ENCODE measurements around the gene FGF3.

The FGF3 gene

DNA sequence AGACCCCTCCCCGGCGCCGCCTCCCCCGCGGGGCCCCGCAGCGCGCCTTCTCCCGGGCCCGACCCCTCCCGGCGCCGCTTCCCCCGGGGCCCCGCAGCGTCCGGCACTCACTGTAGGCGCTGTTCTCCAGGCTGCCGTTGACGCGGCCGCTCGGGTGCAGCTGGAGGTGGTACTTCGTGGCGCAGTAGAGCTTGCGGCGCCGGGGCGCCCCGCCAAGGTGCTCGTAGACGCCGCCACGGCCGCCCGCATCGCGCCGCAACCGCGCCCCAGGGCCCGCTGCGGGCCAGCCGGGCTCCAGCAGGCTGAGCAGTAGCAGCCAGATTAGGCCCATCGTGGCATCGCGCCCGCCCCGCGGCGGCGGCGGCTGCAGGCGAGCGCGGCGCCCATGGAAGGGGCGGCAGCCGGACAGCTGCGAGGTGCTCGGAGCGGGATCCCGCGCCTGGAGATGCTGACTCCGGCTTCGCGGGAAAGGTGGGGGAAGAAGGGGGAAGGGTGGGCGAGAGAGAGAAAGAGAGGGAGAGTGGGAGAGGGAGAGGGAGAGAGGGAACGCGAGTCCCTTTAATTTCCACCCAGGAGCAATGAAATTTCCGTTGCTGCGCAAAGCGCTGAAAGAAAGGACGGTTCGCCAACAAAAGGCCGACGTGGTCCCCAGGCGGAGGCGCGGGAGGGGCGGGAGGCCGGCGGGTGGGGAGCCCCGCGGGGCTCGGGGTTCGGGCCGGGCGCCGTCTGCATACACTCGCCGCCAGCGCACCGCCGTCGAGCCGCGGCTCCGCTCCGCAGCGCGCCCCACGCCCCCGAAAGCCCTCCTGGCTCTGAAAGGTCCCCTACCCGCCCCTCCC is at the start of gene FGF3:
FGF3 (minus strand) TSS at position 814 of the 839 bp plus-strand sequence; CDS start at position 331, 483 bp downstream.
- DNase-seq (ENCODE audit: low read depth in 2 of 2, low spot score in 1 of 2) = no peak

DNA sequence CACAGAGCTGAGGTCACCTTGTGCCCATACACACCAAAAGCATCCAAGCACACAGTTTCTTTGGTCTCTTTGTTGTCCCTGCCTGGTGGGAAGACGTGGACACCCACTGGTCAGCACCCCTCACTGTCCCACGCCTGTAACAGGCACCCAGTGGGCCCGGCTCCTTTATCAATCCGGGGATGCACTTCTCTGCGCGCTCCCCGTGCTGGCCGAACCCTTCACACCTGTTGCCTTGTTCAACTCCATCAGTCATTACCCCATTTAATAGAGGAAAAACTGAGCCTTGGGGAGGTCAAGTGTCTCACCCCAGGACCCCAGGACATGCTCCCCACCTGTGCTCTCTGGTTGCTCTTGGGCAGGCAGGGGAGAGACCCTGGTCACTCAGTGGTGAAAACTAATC is 49.7 kb upstream of the FGF3 start:
- no peak for DNase-seq (ENCODE audit: low read depth in 2 of 2, low spot score in 1 of 2)

DNA sequence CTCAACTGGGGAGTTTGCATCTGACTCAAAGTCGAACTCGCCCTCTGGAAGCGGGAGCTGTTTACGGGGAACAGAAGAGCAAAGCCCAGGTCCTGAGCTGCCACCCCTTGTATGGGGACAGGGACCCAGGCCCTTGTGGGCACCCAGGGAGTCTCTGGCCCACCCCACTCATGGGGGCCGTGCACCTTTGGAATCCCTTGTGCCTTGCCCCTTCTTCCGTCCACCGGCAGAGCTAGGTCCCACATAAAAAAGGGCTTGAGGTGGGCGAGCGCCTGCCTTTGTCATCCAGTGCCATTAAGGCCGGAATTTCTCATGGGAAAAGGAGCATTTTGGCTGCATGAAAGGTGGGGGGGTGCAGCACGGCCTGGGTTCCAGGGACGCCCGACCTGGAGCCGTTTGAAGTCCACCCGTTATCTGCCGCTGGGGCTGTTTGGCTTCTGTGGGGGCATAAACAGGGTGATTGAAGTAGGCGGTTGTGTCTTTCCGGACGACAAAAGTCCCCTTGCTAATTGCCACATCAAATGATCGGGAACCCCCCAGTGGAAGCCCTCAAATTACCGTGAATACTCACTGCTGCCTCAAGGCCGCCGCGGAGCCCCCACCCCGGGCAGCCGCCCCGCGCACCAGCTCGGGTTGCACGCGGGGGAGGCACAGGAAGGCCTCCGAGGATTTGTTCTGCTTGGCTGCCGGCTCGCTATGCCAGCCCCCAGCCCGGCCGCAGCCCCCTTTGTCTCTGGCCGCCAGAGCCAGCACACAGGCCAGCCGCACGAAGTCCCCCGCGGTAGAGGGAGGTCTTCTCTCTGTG is 49.0 kb upstream of the FGF3 start:
- no peak for DNase-seq (ENCODE audit: low read depth in 2 of 2, low spot score in 1 of 2)

DNA sequence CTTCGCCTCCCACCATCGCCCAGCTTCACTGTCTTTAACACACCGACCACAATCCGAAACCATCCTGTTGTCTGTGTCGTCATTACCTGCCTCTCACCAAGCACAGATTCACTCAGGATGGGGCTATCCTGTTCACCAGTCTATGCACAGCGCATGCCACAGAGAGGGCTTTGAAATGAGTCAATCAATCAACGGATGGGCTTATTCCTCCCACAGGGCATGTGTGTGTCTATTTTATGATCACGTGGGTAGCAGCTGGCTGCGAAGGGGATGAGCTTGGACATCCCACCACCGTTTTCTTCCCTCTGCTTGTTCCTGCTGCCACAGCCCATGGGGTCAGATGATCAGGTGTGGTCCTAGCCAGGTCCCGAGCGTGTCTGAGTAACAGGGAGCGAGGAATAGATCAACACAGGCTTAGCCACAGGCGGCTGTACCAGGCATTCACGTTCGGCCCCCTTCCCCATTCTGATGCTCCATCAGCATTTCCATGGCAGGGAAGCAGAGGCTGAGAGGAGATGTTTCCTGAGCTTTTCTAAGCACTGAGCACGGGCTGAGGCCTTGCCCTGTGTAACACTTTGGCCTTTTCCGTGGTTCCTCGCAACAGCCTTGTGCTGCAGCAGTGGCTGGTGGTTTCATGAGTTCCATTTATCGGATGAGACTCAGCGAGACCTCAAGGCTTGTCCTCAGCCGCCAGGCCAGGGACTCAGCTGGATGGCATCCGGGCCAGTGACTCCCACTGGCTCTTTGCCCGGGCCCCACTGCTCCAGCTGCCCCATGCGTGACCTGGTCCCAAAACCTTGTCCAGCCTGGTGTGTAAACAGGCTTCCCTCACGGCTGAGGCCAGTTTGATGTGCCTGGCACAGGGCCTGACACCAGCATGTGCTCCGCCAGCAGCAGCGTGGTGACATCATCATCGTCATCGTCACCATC is 48.1 kb upstream of the FGF3 start:
- no peak for DNase-seq (ENCODE audit: low read depth in 2 of 2, low spot score in 1 of 2)

DNA sequence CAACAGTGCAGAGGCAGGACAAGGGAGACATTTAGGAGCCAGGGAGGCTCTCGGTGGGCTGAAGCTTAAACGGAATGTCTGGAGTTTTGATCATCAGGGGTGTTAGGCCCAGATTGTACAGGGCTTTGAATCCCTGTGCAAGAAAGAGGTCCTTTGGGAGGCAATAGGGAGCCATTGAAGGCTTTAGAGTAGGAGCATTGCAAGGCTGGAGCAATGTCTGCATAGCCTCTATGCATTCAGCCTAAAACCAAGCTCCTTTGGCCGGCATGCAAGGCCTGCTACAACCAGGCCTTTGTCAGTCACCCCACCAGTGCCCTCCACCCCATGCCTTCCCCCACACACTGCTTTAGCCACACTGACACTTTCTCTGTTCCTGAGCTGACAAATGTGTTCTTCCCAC is 47.4 kb upstream of the FGF3 start:
- no peak for DNase-seq (ENCODE audit: low read depth in 2 of 2, low spot score in 1 of 2)

DNA sequence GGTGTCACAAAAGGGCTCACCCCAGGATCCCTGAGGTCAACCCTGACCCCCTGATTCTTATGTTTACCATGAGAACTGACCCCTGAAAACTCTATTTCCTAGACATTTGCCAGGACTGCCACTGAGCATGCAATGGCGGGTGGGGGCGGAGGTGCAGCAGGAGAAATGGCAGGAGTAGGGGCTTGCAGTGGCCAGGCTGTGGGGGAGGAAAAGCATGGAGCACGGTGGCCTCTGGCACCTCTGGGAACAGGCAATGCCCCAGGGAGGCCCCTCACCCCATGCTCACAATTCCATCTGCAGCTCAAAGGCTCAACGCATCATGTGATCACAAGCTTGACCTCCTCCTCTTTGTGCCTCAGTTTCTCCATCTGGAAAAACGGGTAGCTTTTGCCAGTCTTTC is 46.5 kb upstream of the FGF3 start:
- DNase-seq (ENCODE audit: low read depth in 2 of 2, low spot score in 1 of 2) = no peak

DNA sequence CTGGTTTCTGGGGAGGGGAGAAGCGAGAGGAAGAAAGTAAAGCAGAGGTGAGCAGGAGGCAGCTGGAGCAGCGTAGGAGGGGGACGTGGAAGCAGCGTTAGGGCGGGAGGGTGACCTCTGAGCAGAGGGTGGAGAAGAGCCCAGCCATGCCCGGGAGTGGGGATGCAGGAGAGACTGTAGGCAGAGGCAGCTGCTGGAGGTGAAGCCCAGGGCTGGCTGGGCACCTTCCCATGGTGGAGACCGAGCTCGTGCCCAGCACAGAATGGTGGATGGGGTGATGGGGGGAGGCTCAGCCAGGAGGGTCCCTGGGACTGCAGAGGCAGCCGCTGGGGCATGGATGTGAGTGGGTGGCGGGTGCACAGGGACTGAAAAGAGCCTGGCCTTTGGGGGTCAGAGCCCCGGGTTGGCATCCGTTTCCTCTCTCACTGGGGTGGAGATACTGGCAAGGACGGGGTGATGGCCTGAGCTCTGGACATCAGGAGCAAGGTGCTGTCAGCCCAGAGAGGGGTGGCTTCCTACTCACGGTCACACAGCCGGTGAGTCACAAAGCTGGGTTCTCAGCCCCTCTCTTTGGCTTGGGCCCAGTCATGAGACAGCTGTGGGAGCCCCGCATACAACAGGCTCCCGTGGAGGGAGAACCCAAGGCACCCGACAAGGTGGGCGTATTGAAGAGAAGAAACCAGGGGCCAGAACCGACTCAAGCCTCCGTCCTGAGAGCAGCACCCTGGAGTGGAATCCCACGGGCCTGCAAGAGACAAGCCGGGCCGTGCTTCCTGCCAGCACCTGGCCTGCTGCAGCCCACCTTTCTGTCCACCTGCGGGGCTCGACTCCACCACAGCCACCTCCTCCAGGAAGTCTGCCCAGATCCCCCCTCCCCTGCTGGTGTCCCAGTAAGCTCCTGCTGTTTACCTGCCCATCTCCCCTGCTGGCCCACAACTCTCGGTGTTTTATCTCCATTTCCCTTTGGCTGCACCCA is 45.8 kb upstream of the FGF3 start:
- no peak for DNase-seq (ENCODE audit: low read depth in 2 of 2, low spot score in 1 of 2)

DNA sequence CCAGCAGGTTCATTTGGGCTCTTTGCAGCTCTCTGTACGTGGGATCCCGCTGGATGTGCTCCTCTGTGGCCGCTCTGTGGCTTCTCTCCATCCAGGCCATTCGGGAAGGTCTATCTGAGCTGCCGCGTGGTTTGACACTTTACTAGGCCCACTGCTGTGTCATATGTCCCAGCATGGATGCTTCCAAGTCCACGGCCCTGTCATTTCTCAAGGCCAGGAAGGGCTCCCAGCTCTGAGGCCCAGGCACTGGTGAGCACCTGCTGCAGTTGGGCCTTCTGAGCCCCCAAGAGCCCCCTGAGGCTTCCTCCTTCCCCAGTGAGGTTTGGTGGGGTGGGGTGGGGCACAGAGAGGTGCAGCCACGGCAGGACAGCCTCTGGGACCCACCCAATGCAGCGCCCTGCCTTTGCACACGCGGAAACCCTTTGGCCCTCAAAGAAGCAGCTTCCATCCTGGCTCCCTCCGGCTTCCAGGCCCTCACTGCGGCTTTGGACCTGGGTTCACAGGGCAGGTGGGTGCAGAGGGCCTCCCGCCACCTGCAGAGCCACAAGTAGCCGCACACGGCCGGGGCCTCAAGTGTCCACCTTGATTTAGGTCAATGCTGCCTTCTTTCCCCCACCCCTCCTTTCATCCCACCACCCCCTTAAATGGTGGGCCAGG is 44.5 kb upstream of the FGF3 start:
- no peak for DNase-seq (ENCODE audit: low read depth in 2 of 2, low spot score in 1 of 2)

DNA sequence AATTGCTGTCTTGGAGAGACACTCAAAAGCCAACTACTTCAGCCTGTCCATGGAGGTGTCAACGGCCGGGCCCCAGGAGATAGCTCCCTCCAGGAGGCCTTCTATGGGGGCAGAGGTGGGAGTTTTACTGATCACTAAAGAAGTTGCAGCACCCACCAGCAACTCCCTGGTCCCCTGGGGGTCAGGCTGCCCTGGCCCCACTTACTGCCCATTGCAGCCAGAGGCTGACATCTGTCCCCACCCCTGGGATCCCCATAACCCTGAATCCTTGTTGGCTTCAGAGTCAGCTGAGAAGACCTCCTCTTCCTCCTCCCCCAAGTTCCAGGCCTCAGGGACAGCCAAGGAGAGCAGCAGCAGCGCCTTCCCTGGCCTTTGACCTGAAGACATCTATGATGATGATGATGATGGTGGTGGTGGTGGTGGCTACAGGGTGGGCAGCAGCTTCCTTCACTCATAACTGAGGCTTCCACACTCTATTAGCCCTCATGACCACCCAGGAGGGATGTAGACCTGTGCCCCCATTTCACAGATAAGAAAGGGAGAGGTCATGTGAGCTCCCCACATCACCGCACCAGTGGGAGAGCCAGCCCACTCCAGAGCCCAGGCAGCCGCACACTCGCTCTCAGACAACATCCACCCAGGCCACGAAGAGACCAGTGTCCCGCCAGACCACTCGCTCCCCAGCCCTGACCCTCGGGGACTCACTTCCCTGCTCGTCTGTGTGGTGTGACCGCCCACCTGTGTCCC is 43.8 kb upstream of the FGF3 start:
- DNase-seq (ENCODE audit: low read depth in 2 of 2, low spot score in 1 of 2) = no peak

DNA sequence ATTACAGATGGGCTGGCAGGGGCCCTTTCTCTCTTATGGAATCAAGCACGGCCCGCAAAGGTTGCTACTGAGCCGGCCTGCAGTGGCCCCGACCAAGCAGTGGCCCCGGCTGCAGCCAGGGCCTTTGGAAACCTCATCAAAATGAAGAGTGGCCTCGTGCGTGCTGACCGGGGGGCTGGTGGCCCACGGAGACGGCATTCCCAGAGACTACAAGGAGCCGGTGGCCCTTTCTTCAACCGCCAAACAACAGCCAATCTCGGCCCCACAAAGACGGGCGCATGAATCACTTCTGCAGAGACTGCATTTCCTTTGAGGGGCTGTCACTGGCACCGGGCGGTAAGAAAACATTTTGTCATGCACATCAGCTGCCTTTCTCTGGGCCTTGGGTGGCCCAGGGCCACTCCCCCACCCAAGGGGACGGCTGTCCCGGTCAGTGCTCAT is 43.1 kb upstream of the FGF3 start:
- no peak for DNase-seq (ENCODE audit: low read depth in 2 of 2, low spot score in 1 of 2)

DNA sequence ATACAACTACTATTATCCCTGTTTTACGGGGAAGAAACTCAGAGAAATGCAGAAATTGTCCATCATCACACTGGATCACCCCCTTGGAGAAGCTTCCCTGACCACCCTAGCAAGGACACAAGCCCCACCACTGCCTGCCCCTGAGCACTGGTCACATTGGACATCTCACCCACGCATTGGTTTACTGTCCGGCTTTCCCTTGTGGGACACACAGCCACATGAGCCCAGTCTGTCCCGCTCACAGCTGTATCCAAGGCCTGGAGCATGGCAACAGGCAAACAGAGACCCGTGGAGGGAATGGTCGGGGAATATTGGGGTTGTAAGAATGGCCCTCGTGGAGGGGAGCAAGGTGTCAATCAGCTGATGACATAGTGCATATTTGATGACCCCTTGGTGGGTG is 42.7 kb upstream of the FGF3 start:
- DNase-seq (ENCODE audit: low read depth in 2 of 2, low spot score in 1 of 2) = no peak

DNA sequence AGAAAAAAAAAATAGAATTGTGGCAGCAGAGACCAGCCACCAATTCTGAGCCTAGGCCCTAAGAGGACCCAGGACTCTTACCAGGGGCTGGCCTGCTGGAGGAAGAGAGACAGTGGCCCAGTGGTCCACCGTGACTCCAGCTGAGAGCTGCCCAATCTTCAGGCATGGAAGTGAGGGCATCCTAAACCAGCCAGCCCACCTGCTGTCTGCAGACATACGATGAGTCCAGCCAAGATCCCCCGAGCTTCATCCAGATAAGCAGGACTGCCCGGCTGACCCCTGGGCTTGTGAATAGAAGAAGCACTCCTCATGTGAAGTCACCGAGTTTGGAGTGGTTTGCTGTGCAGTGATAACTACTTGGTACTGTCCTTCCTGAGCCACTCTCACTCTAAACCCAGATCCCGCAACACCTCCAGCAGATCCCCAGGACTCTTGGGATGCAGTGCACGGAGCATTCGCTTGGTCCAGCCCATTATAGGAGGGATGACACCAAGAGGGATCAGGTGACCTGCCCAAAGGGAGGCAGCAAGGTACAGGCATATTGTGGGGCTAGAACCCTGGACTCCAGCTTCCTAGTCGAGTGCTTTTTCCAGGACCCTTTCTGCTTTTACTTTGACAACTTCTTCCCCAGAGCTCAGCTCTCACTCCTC is 41.7 kb upstream of the FGF3 start:
- no peak for DNase-seq (ENCODE audit: low read depth in 2 of 2, low spot score in 1 of 2)

DNA sequence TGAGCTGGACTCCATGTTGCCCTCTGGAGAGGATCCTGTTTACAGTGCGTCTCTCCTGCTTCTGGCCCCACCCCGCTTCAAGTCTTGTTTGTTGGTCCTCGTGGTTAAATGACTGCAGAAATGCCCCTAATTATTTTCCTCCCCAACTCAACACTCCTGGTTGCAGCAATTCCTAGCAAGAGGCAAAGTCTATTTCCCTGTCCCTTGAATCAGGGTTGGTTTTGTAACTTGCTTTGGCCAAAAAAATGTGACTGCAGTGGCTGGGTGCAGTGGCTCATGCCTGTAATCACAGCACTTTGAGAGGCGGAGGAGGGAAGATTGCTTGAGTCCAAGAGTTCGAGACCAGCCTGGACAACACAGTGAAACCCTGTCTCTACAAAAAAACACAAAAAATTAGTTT is 41.0 kb upstream of the FGF3 start:
- DNase-seq (ENCODE audit: low read depth in 2 of 2, low spot score in 1 of 2) = no peak

DNA sequence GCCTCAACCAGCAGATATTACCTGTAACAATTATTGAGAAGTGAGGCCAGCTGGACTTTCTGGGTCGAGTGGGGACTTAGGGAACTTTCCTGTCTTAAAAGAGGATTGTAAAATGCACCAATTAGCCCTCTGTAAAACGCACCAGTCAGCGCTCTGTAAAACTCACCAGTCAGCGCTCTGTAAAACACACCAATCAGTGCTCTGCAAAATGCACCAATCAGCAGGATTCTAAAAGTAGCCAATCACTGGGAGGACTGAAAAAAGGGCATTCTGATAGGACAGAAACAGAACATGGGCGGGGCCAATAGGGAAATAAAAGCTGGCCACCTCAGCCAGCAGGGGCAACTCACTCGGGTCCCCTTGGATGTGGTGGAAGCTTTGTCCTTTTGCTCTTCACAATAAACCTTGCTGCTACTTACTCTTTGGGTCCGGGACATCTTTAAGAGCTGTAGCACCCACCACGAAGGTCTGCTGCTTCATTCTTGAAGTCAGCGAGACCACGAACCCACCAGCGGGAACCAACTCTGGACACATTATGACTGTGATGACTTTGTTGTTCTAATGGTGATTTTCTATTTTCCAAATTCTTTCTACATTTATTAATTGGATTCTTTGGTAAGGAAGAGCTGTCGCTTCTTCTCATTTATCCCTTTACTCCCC is 40.2 kb upstream of the FGF3 start:
- DNase-seq (ENCODE audit: low read depth in 2 of 2, low spot score in 1 of 2) = no peak

DNA sequence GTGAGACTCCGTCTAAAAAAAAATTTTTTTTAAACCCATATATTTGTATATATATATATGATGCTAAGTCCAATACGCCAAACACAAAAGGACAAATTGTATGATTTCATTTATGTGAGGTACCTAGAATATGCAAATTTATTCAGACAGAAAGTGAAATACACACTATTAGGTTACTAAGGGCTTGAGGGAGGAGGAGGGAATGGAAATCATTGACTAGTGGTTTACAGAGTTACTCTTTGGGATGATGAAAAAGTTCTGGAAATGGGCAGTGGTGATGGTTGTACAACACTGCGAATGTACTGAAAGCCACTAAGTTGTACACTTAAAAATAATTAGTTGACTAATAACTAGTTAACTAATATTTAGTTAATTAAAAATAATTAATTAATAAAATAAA is 36.2 kb upstream of the FGF3 start:
- DNase-seq (ENCODE audit: low read depth in 2 of 2, low spot score in 1 of 2) = no peak

DNA sequence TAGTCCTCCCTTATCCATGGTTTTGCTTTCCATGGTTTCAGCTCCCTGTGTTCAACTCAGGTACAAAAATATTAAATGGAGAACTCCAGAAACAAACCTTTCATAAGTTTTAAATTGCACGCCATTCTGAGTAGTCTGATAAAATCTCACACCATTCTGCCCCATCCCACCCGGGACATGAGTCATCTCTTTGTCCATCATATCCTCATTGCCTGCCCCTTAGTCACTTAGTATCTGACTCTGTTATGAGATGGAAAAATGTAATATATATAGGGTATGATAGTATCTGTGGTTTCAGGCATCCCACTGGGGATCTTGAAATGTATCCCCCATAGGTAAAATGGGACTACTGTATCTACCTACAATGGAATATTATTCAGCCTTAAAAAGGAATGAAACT is 35.5 kb upstream of the FGF3 start:
- no peak for DNase-seq (ENCODE audit: low read depth in 2 of 2, low spot score in 1 of 2)

DNA sequence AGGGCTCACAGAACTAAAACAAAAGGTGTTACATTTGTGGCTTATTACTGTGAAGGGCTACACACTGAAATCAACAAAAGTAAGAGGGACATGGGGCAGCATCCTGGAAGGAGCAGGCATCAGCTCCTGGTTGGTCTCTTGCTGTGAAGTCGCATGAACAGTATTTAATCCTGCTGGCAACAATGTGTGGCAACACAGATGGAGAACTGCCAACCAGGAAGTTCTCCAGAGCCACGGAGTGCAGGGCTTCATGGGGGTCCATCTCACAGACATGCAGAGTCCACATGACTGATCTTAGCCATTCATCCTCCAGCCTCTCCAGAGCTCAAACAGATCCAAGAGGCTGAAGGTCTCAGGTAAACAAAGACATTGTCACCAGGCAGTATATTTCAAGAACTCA is 32.8 kb upstream of the FGF3 start:
- DNase-seq (ENCODE audit: low read depth in 2 of 2, low spot score in 1 of 2) = no peak

DNA sequence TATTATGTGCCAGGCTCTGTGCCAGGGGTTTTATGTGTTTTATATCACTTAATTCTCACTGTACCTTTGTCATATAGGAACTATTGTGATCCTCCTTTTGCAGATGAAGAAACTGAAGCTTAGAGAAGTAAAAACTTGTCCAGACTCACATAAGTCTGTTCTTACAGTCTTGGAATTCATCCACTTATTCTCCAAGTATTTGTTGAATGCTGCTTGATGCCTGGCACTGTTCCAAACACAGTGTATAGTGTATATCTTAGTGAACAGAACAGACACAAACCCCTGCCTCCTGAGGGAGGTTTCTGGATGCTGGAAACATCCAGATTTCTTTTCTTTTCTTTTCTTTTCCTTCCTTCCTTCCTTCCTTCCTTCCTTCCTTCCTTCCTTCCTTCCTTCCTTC is 29.0 kb upstream of the FGF3 start:
- DNase-seq (ENCODE audit: low read depth in 2 of 2, low spot score in 1 of 2) = no peak
